WTC11 (cell line): Measurements from ENCODE around the gene RHOU. TPM values are rescaled to one million over a fixed set of nuclear protein-coding genes. Genes with fewer than 3 reads are reported as not detected.

Experiments used
- ATAC-seq: fragments of 200-7000 bp; cut with Tn5 transposase; 2 replicates; pipeline ENCODE4 v1.10.0; 2021; ENCODE audit warnings: mild to moderate bottlenecking, moderate library complexity
- CTCF ChIA-PET: fragments of 300-600 bp; sonication (Branson Sonifier 250); formaldehyde crosslinking; loops from one replicate; lab custom pipeline; 2021; ENCODE audit warnings: antibody characterized with exemption; lab: Charles Lee
- POLR2A ChIA-PET: fragments of 350-600 bp; sonication (Branson Sonifier 250); formaldehyde crosslinking; loops from one replicate; lab custom pipeline; 2021; ENCODE audit warnings: antibody characterized with exemption; lab: Charles Lee
- DNase-seq: peaks from one replicate; pipeline ENCODE4 v3.0.0; 2021; ENCODE audit warnings: low spot score
- H3K27ac Mint-ChIP-seq: 2 replicates; pipeline ENCODE4 v1.8.0; 2021; ENCODE audit warnings: mixed read lengths
- H3K27me3 Mint-ChIP-seq: 2 replicates; pipeline ENCODE4 v1.8.0; 2021; ENCODE audit warnings: low read depth, mild to moderate bottlenecking, moderate library complexity, mixed read lengths
- H3K36me3 Mint-ChIP-seq: 2 replicates; pipeline ENCODE4 v1.8.0; 2021; ENCODE audit warnings: mixed read lengths
- H3K4me1 Mint-ChIP-seq: 2 replicates; pipeline ENCODE4 v1.8.0; 2022; ENCODE audit warnings: mixed read lengths
- H3K4me3 Mint-ChIP-seq: 2 replicates; pipeline ENCODE4 v1.8.0; 2021; ENCODE audit warnings: mild to moderate bottlenecking, moderate library complexity, mixed read lengths
- H3K9me3 Mint-ChIP-seq: 2 replicates; pipeline ENCODE4 v1.8.0; 2021; ENCODE audit warnings: mixed read lengths
- FOXJ3 ChIP-seq: sonication (generic); formaldehyde crosslinking; IDR thresholded peaks from 2 replicates; pipeline ENCODE4 v1.9.0; 2021; ENCODE audit warnings: missing genetic modification reagents, mild to moderate bottlenecking, borderline replicate concordance
- HMGA2 ChIP-seq: fragments of 250-450 bp; sonication (Bioruptor Pico); IDR thresholded peaks from 2 replicates; pipeline ENCODE4 v1.4.0; 2021; ENCODE audit warnings: mild to moderate bottlenecking, moderate library complexity
- JAZF1 ChIP-seq: fragments of 250-450 bp; sonication (Bioruptor Pico); IDR thresholded peaks from 2 replicates; pipeline ENCODE4 v1.9.0; 2021; ENCODE audit warnings: moderate library complexity, mild to moderate bottlenecking, inconsistent platforms
- MYBL2 ChIP-seq: sonication (generic); formaldehyde crosslinking; IDR thresholded peaks from 2 replicates; pipeline ENCODE4 v1.8.1; 2023; ENCODE audit warnings: mild to moderate bottlenecking, moderate library complexity, missing genetic modification reagents
- SMAD3 ChIP-seq: sonication (generic); formaldehyde crosslinking; IDR thresholded peaks from 2 replicates; pipeline ENCODE4 v1.8.0; 2022; ENCODE audit warnings: missing genetic modification reagents, mild to moderate bottlenecking, borderline replicate concordance
- SP1 ChIP-seq: sonication (generic); formaldehyde crosslinking; conservative IDR thresholded peaks from 2 replicates; pipeline ENCODE4 v1.8.1; 2022; ENCODE audit warnings: missing genetic modification reagents
- total RNA-seq: library from RNA; stranded (reverse); gene quantifications from 3 replicates; pipeline ENCODE4 v1.2.3, GENCODE V29; 2021
- TF ChIP-seq, protein P1 (sequence below): fragments of 250-450 bp; sonication (Bioruptor Pico); IDR thresholded peaks from 2 replicates; pipeline ENCODE4 v1.9.0; 2021; ENCODE audit warnings: mild to moderate bottlenecking, borderline replicate concordance
- TF ChIP-seq, protein P2 (sequence below): fragments of 200-600 bp; IDR thresholded peaks from 2 replicates; pipeline ENCODE4 v1.8.0; 2022; ENCODE audit warnings: antibody characterized with exemption
- TF ChIP-seq, protein P3 (sequence below): sonication (generic); formaldehyde crosslinking; IDR thresholded peaks from 2 replicates; pipeline ENCODE4 v1.8.0; 2023; ENCODE audit warnings: missing genetic modification reagents
- TF ChIP-seq, protein P4 (sequence below): fragments of 250-450 bp; sonication (Bioruptor Pico); IDR thresholded peaks from 2 replicates; pipeline ENCODE4 v1.9.0; 2021; ENCODE audit warnings: mild to moderate bottlenecking
- TF ChIP-seq, protein P5 (sequence below): sonication (generic); formaldehyde crosslinking; IDR thresholded peaks from 2 replicates; pipeline ENCODE4 v1.8.1; 2022; ENCODE audit warnings: mild to moderate bottlenecking, moderate library complexity, missing genetic modification reagents
- TF ChIP-seq, protein P6 (sequence below): fragments of 250-450 bp; sonication (Bioruptor Pico); conservative IDR thresholded peaks from 2 replicates; pipeline ENCODE4 v1.9.0; 2021; ENCODE audit warnings: mild to moderate bottlenecking
- TF ChIP-seq, protein P7 (sequence below): fragments of 250-450 bp; sonication (Bioruptor Pico); IDR thresholded peaks from 2 replicates; pipeline ENCODE4 v1.8.0; 2021; ENCODE audit warnings: mild to moderate bottlenecking
- TF ChIP-seq, protein P8 (sequence below): sonication (generic); formaldehyde crosslinking; conservative IDR thresholded peaks from 2 replicates; pipeline ENCODE4 v1.8.1; 2023; ENCODE audit warnings: mild to moderate bottlenecking, low read depth, missing genetic modification reagents, moderate library complexity
- TF ChIP-seq, protein P9 (sequence below): sonication (generic); formaldehyde crosslinking; IDR thresholded peaks from 2 replicates; pipeline ENCODE4 v1.8.0; 2022; ENCODE audit warnings: missing genetic modification reagents

The RHOU gene
- total RNA-seq, 1 experiment from 2014 or later: 6.0 TPM

DNA sequence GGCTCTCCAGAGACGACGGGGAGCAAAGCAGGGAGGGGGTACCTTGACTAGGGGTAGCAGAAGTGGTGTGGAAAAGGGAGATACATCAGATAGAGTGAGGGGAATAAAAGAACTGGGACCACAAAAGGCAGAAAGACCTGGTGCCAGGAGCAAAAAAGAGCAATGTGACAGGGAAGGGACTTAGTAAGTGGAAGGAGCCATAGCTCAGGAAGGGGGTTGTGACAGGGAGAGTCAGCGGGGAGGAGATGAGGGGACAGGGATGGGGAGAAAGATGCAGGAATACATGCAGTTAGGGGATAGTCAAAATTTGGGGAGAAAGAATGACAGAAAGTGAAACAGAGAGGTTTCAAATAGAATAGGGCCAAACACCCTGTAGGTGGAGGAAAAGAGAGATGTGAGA lies 20.5 kb downstream of the RHOU start (continued):
- TF ChIP-seq, protein P1, sequence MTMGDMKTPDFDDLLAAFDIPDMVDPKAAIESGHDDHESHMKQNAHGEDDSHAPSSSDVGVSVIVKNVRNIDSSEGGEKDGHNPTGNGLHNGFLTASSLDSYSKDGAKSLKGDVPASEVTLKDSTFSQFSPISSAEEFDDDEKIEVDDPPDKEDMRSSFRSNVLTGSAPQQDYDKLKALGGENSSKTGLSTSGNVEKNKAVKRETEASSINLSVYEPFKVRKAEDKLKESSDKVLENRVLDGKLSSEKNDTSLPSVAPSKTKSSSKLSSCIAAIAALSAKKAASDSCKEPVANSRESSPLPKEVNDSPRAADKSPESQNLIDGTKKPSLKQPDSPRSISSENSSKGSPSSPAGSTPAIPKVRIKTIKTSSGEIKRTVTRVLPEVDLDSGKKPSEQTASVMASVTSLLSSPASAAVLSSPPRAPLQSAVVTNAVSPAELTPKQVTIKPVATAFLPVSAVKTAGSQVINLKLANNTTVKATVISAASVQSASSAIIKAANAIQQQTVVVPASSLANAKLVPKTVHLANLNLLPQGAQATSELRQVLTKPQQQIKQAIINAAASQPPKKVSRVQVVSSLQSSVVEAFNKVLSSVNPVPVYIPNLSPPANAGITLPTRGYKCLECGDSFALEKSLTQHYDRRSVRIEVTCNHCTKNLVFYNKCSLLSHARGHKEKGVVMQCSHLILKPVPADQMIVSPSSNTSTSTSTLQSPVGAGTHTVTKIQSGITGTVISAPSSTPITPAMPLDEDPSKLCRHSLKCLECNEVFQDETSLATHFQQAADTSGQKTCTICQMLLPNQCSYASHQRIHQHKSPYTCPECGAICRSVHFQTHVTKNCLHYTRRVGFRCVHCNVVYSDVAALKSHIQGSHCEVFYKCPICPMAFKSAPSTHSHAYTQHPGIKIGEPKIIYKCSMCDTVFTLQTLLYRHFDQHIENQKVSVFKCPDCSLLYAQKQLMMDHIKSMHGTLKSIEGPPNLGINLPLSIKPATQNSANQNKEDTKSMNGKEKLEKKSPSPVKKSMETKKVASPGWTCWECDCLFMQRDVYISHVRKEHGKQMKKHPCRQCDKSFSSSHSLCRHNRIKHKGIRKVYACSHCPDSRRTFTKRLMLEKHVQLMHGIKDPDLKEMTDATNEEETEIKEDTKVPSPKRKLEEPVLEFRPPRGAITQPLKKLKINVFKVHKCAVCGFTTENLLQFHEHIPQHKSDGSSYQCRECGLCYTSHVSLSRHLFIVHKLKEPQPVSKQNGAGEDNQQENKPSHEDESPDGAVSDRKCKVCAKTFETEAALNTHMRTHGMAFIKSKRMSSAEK: no peak
- TF ChIP-seq, protein P2, sequence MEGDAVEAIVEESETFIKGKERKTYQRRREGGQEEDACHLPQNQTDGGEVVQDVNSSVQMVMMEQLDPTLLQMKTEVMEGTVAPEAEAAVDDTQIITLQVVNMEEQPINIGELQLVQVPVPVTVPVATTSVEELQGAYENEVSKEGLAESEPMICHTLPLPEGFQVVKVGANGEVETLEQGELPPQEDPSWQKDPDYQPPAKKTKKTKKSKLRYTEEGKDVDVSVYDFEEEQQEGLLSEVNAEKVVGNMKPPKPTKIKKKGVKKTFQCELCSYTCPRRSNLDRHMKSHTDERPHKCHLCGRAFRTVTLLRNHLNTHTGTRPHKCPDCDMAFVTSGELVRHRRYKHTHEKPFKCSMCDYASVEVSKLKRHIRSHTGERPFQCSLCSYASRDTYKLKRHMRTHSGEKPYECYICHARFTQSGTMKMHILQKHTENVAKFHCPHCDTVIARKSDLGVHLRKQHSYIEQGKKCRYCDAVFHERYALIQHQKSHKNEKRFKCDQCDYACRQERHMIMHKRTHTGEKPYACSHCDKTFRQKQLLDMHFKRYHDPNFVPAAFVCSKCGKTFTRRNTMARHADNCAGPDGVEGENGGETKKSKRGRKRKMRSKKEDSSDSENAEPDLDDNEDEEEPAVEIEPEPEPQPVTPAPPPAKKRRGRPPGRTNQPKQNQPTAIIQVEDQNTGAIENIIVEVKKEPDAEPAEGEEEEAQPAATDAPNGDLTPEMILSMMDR: no peak
- TF ChIP-seq, protein P3, sequence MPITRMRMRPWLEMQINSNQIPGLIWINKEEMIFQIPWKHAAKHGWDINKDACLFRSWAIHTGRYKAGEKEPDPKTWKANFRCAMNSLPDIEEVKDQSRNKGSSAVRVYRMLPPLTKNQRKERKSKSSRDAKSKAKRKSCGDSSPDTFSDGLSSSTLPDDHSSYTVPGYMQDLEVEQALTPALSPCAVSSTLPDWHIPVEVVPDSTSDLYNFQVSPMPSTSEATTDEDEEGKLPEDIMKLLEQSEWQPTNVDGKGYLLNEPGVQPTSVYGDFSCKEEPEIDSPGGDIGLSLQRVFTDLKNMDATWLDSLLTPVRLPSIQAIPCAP: no peak
- TF ChIP-seq JAZF1: no peak
- TF ChIP-seq, protein P4, sequence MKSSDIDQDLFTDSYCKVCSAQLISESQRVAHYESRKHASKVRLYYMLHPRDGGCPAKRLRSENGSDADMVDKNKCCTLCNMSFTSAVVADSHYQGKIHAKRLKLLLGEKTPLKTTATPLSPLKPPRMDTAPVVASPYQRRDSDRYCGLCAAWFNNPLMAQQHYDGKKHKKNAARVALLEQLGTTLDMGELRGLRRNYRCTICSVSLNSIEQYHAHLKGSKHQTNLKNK: no peak
- TF ChIP-seq, protein P5, sequence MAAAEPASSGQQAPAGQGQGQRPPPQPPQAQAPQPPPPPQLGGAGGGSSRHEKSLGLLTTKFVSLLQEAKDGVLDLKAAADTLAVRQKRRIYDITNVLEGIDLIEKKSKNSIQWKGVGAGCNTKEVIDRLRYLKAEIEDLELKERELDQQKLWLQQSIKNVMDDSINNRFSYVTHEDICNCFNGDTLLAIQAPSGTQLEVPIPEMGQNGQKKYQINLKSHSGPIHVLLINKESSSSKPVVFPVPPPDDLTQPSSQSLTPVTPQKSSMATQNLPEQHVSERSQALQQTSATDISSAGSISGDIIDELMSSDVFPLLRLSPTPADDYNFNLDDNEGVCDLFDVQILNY (CRISPR knock-in tag): no peak

DNA sequence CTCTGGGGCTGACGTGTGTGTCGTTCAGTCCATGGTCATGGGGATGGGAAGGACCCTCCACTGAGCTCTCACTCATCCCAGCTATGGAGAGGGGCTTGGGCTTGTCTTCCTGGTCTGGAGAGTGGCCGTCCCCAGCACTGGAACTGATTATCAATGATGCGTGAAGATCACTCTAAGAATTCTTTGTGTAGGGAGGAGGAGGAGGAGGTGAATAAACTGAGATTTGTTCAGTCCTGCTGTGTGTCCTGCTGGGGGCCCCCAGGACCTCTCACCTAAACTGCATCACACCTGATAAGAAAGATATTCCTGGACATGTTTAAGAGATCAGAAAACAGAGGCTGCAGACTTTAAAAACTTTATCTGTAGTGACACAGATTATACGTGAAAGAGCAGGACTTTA lies 21.2 kb downstream of the RHOU start:
- Mint-ChIP-seq H3K4me3 (no peak overlapping the region), H3K27me3 (peaks cover 15% of the 10 kb centered on the region), H3K36me3 (peaks cover 12% of the 10 kb centered on the region; the same call in 1 of the 2 replicates), H3K27ac (no peak overlapping the region), H3K4me1 (peaks cover 15% of the 10 kb centered on the region), H3K9me3 (peaks cover 17% of the 10 kb centered on the region)
- ATAC-seq (no peak), DNase-seq (no peak)
- ChIA-PET POLR2A (no interaction called here), CTCF (no interaction called here)
- TF ChIP-seq FOXJ3 (CRISPR knock-in tag): no peak
- TF ChIP-seq MYBL2 (CRISPR knock-in tag): no peak
- TF ChIP-seq, protein P6, sequence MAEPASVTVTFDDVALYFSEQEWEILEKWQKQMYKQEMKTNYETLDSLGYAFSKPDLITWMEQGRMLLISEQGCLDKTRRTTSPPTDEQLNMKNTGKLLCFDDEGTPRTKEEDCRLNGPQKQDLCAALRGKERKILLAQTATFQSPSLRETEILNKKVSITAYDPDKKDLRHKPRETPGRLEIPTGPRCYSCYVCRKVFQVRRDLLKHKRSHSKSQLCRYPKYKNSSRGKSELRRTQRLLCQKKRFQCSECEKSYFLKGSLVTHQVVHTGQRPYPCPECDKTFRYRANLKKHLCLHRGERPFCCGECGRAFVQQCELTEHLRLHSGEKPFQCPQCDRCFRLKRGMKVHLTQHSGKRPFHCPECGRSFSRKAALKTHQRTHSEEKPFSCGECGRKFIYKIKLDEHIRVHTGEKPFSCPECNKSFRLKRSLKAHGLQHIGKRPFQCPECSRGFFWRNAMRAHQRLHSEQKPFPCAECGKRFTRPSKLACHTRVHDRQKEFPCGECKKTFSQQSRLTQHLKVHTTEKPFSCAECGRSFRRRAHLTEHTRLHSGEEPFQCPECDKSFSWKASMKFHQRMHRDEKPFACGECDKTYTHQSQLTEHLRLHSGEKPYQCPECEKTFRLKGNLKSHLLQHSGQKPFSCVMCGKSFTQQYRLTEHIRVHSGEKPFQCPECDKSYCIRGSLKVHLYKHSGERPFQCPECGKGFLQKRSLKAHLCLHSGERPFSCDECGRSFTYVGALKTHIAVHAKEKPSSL (CRISPR knock-in tag): no peak
- TF ChIP-seq, protein P7, sequence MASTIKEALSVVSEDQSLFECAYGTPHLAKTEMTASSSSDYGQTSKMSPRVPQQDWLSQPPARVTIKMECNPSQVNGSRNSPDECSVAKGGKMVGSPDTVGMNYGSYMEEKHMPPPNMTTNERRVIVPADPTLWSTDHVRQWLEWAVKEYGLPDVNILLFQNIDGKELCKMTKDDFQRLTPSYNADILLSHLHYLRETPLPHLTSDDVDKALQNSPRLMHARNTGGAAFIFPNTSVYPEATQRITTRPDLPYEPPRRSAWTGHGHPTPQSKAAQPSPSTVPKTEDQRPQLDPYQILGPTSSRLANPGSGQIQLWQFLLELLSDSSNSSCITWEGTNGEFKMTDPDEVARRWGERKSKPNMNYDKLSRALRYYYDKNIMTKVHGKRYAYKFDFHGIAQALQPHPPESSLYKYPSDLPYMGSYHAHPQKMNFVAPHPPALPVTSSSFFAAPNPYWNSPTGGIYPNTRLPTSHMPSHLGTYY (CRISPR knock-in tag): no peak
- TF ChIP-seq, protein P8, sequence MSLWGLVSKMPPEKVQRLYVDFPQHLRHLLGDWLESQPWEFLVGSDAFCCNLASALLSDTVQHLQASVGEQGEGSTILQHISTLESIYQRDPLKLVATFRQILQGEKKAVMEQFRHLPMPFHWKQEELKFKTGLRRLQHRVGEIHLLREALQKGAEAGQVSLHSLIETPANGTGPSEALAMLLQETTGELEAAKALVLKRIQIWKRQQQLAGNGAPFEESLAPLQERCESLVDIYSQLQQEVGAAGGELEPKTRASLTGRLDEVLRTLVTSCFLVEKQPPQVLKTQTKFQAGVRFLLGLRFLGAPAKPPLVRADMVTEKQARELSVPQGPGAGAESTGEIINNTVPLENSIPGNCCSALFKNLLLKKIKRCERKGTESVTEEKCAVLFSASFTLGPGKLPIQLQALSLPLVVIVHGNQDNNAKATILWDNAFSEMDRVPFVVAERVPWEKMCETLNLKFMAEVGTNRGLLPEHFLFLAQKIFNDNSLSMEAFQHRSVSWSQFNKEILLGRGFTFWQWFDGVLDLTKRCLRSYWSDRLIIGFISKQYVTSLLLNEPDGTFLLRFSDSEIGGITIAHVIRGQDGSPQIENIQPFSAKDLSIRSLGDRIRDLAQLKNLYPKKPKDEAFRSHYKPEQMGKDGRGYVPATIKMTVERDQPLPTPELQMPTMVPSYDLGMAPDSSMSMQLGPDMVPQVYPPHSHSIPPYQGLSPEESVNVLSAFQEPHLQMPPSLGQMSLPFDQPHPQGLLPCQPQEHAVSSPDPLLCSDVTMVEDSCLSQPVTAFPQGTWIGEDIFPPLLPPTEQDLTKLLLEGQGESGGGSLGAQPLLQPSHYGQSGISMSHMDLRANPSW (CRISPR knock-in tag): no peak
- no peak for TF ChIP-seq HMGA2
- no peak for TF ChIP-seq SP1 (CRISPR knock-in tag)
- TF ChIP-seq SMAD3 (CRISPR knock-in tag): no peak
- TF ChIP-seq, protein P9, sequence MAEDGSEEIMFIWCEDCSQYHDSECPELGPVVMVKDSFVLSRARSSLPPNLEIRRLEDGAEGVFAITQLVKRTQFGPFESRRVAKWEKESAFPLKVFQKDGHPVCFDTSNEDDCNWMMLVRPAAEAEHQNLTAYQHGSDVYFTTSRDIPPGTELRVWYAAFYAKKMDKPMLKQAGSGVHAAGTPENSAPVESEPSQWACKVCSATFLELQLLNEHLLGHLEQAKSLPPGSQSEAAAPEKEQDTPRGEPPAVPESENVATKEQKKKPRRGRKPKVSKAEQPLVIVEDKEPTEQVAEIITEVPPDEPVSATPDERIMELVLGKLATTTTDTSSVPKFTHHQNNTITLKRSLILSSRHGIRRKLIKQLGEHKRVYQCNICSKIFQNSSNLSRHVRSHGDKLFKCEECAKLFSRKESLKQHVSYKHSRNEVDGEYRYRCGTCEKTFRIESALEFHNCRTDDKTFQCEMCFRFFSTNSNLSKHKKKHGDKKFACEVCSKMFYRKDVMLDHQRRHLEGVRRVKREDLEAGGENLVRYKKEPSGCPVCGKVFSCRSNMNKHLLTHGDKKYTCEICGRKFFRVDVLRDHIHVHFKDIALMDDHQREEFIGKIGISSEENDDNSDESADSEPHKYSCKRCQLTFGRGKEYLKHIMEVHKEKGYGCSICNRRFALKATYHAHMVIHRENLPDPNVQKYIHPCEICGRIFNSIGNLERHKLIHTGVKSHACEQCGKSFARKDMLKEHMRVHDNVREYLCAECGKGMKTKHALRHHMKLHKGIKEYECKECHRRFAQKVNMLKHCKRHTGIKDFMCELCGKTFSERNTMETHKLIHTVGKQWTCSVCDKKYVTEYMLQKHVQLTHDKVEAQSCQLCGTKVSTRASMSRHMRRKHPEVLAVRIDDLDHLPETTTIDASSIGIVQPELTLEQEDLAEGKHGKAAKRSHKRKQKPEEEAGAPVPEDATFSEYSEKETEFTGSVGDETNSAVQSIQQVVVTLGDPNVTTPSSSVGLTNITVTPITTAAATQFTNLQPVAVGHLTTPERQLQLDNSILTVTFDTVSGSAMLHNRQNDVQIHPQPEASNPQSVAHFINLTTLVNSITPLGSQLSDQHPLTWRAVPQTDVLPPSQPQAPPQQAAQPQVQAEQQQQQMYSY (CRISPR knock-in tag): no peak
